Endothelial cell of umbilical vein (primary cell): ENCODE data around the gene AJAP1. TPM values are rescaled to one million over a fixed set of nuclear protein-coding genes. Genes with fewer than 3 reads are reported as not detected.

ENCODE experiments used
- BruUV-seq: library from RNA; stranded (reverse); fragments of 400-500 nt; replicated peaks from 2 replicates; lab custom pipeline; 2021; lab: Mats Ljungman, UMichigan
- CTCF ChIA-PET: fragments of 300-600, 350-600 bp; sonication (Branson Sonifier 250); formaldehyde crosslinking; loops from one replicate; lab custom pipeline; 2021; ENCODE audit warnings: antibody characterized with exemption, inconsistent platforms; lab: Charles Lee
- POLR2A ChIA-PET: fragments of 300-600, 350-600 bp; sonication (Branson Sonifier 250); formaldehyde crosslinking; loops from one replicate; lab custom pipeline; 2021; ENCODE audit warnings: antibody characterized with exemption, inconsistent platforms; lab: Charles Lee
- DNase-seq: peaks from one replicate; pipeline ENCODE4 v3.0.0-alpha.2; 2011; ENCODE audit warnings: low read depth, low spot score
- FAIRE-seq: peaks from 2 replicates; lab custom pipeline; 2011; peaks lifted over from hg19 to GRCh38; lab: Jason Lieb, UNC
- H2AFZ ChIP-seq: 2 replicates; pipeline ENCODE4 v1.6.0; 2012; ENCODE audit warnings: low read depth, low read length, control low read depth, inconsistent platforms
- H3K27ac ChIP-seq: 2 replicates; pipeline ENCODE4 v1.5.1; 2011; ENCODE audit warnings: low read depth, mild to moderate bottlenecking, control low read depth, low read length, moderate library complexity; ENCODE audit not compliant: insufficient read depth
- H3K27me3 ChIP-seq, 2 experiments: 2 replicates each; pipeline versions ENCODE4 v1.6.0 to v1.6.1; 2011; ENCODE audit warnings: low read length in 2 of 2, mixed read lengths in 1 of 2; ENCODE audit not compliant: control insufficient read depth in 2 of 2, insufficient read depth in 2 of 2
- H3K36me3 ChIP-seq, 2 experiments: 2 replicates in 1 of 2; 3 replicates in 1 of 2; pipeline ENCODE4 v1.5.1; 2011; ENCODE audit warnings: low read length in 2 of 2, mild to moderate bottlenecking in 1 of 2, moderate library complexity in 1 of 2; ENCODE audit not compliant: control insufficient read depth in 2 of 2, insufficient read depth in 2 of 2; ENCODE audit errors: extremely low read depth in 1 of 2
- H3K4me1 ChIP-seq: 3 replicates; pipeline ENCODE4 v1.5.1; 2011; ENCODE audit warnings: mild to moderate bottlenecking, low read length; ENCODE audit not compliant: control insufficient read depth, insufficient read depth; ENCODE audit errors: extremely low read depth
- H3K4me2 ChIP-seq: 2 replicates; pipeline ENCODE4 v1.6.1; 2011; ENCODE audit warnings: low read length, control low read depth, mixed read lengths; ENCODE audit not compliant: insufficient read depth
- H3K4me3 ChIP-seq, 3 experiments: fragments of 200-600 bp in 1 of 3; sonication (generic), shearing (Covaris generic) in 1 of 3; replicated peaks in 1 of 3; 2 replicates each; pipeline ENCODE4 v1.5.1; 2011 to 2016; ENCODE audit warnings: control low read depth in 3 of 3, low read length in 3 of 3, mild to moderate bottlenecking in 2 of 3, inconsistent platforms in 1 of 3, low read depth in 1 of 3, moderate library complexity in 1 of 3; ENCODE audit not compliant: insufficient read depth in 1 of 3
- H3K79me2 ChIP-seq: 2 replicates; pipeline ENCODE4 v1.6.0; 2012; ENCODE audit warnings: low read length, inconsistent platforms; ENCODE audit not compliant: control insufficient read depth, insufficient read depth
- H3K9ac ChIP-seq: replicated peaks from 2 replicates; pipeline ENCODE3; 2011; ENCODE audit warnings: low read length, control low read depth; ENCODE audit not compliant: insufficient read depth; ENCODE audit errors: extremely low read depth
- H3K9me1 ChIP-seq: replicated peaks from 3 replicates; pipeline ENCODE4 v1.6.0; 2011; ENCODE audit warnings: mild to moderate bottlenecking, low read length; ENCODE audit not compliant: control insufficient read depth, insufficient read depth; ENCODE audit errors: extremely low read depth
- H3K9me3 ChIP-seq: replicated peaks from 2 replicates; pipeline ENCODE4 v1.5.1; 2012; ENCODE audit warnings: low read length, inconsistent platforms; ENCODE audit not compliant: control insufficient read depth, insufficient read depth
- H4K20me1 ChIP-seq: replicated peaks from 2 replicates; pipeline ENCODE3; 2011; ENCODE audit warnings: mild to moderate bottlenecking, low read length; ENCODE audit not compliant: control insufficient read depth, insufficient read depth; ENCODE audit errors: extremely low read depth
- EZH2 ChIP-seq: IDR thresholded peaks from 2 replicates; pipeline ENCODE4 v1.6.1; 2012; ENCODE audit warnings: borderline replicate concordance, low read depth, mild to moderate bottlenecking, moderate library complexity, low read length, inconsistent platforms; ENCODE audit not compliant: severe bottlenecking
- FOS ChIP-seq: IDR thresholded peaks from 2 replicates; pipeline ENCODE4 v1.6.1; 2011; ENCODE audit warnings: mild to moderate bottlenecking, low read length, moderate library complexity, borderline replicate concordance; ENCODE audit not compliant: insufficient read depth
- GATA2 ChIP-seq: IDR thresholded peaks from 2 replicates; pipeline ENCODE4 v1.7.0; 2011; ENCODE audit warnings: low read depth, mild to moderate bottlenecking, moderate library complexity, mixed read lengths, low read length; ENCODE audit not compliant: insufficient read length, insufficient read depth
- JUN ChIP-seq: IDR thresholded peaks from 2 replicates; pipeline ENCODE4 v1.6.1; 2011; ENCODE audit warnings: borderline replicate concordance, low read depth; ENCODE audit not compliant: insufficient read length, insufficient read depth
- MAX ChIP-seq: IDR thresholded peaks from 2 replicates; pipeline ENCODE4 v1.6.1; 2011; ENCODE audit not compliant: insufficient read depth, insufficient read length
- MYC ChIP-seq: IDR thresholded peaks from one replicate; pipeline ENCODE4 v1.6.1; 2011; ENCODE audit warnings: mild to moderate bottlenecking, low read depth, low read length
- POLR2A ChIP-seq: IDR thresholded peaks from 2 replicates; pipeline ENCODE4 v1.6.1; 2012; ENCODE audit warnings: low read depth, mild to moderate bottlenecking, control low read depth, low read length
- POLR2AphosphoS5 ChIP-seq: IDR thresholded peaks from 2 replicates; pipeline ENCODE4 v1.6.1; 2012; ENCODE audit warnings: low read depth, mild to moderate bottlenecking, control low read depth, low read length, moderate library complexity; ENCODE audit not compliant: insufficient read depth
- dilution Hi-C: fragments of 300-500 bp; cut with MboI; formaldehyde crosslinking; loops from one replicate; pipeline ENCODE4 v1.15.0; 2019; ENCODE audit warnings: low sequenced_read_pairs; ENCODE audit not compliant: extremely low pct_ligation_motif_present
- intact Hi-C: fragments of 100-400 bp; cut with micrococcal nuclease; formaldehyde crosslinking; loops from one replicate; pipeline ENCODE4 v1.10.0; 2022
- polyA plus RNA-seq, 4 experiments: library from polyadenylated mRNA; depleted of rRNA in 3 of 4; stranded (reverse) in 3 of 4; unstranded in 1 of 4; fragments of >200 nt; gene quantifications; 2 replicates each; pipeline versions ENCODE4 v1.2.1 to v1.2.3, GENCODE V29; 2011 to 2012; ENCODE audit warnings: missing spikeins in 1 of 4
- total RNA-seq: library from RNA; stranded (reverse); gene quantifications from 2 replicates; pipeline ENCODE4 v1.2.3, GENCODE V29; 2021
- TF ChIP-seq, protein P1 (sequence below), 2 donors: IDR thresholded peaks; 1 replicate in 1 of 2; 2 replicates in 1 of 2; pipeline ENCODE4 v1.5.1; 2011; ENCODE audit warnings: low read length in 2 of 2, mild to moderate bottlenecking in 2 of 2, moderate library complexity in 2 of 2, control low read depth in 1 of 2, inconsistent platforms in 1 of 2, low read depth in 1 of 2; ENCODE audit not compliant: insufficient read depth in 1 of 2; ENCODE audit errors: extremely low read depth in 1 of 2

AJAP1 gene
- total and polyA plus RNA-seq, 2 donors (not counting 3 experiments of a cell fraction or from before 2014, with no cell fraction given), result not detected

- H3K9me3 ChIP-seq, result peaks cover 7% of the 10 kb centered on the region
- BruUV-seq, result no TSS peak
Measured at GRCh38 chr1:4710592-4711415, 56.4 kb downstream of the AJAP1 start.

More at GRCh38 chr1:4710592-4711415, 56.4 kb downstream of the AJAP1 start:
- ChIA-PET CTCF (no interaction called here), POLR2A (no interaction called here)
- Histone ChIP-seq H3K36me3 (no peaks in the 10 kb centered on the region), H3K9me1 (no peaks in the 10 kb centered on the region), H3K27me3 (no peaks in the 10 kb centered on the region), H3K4me1 (no peaks in the 10 kb centered on the region), H2AFZ (no peak overlapping the region), H3K4me3 (no peak overlapping the region), H3K4me2 (no peak overlapping the region), H3K79me2 (no peaks in the 10 kb centered on the region), H3K27ac (no peak overlapping the region), H4K20me1 (no peaks in the 10 kb centered on the region), H3K9ac (no peak overlapping the region)
- intact Hi-C loops, result no loop called here
- dilution Hi-C loops, result no loop called here
- TF ChIP-seq FOS (no peak), POLR2A (no peak), POLR2AphosphoS5 (no peak), MAX (no peak), JUN (no peak), MYC (no peak), GATA2 (no peak), EZH2 (no peak)
- TF ChIP-seq, protein P1, sequence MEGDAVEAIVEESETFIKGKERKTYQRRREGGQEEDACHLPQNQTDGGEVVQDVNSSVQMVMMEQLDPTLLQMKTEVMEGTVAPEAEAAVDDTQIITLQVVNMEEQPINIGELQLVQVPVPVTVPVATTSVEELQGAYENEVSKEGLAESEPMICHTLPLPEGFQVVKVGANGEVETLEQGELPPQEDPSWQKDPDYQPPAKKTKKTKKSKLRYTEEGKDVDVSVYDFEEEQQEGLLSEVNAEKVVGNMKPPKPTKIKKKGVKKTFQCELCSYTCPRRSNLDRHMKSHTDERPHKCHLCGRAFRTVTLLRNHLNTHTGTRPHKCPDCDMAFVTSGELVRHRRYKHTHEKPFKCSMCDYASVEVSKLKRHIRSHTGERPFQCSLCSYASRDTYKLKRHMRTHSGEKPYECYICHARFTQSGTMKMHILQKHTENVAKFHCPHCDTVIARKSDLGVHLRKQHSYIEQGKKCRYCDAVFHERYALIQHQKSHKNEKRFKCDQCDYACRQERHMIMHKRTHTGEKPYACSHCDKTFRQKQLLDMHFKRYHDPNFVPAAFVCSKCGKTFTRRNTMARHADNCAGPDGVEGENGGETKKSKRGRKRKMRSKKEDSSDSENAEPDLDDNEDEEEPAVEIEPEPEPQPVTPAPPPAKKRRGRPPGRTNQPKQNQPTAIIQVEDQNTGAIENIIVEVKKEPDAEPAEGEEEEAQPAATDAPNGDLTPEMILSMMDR (IDR thresholded peaks at IDR 0.05; ENCODE audit: extremely low read depth in 1 of 2, insufficient read depth in 1 of 2, low read depth in 1 of 2, low read length in 2 of 2), result no peak
- DNase-seq (no peak), FAIRE-seq (no peak)
